ENCODE measurements around the gene DKKL1. TPM values are rescaled to one million over a fixed set of nuclear protein-coding genes. Genes with fewer than 3 reads are reported as not detected.

DKKL1 gene
- total RNA-seq, 2 experiments from 2014 or later, result not detected

DNA sequence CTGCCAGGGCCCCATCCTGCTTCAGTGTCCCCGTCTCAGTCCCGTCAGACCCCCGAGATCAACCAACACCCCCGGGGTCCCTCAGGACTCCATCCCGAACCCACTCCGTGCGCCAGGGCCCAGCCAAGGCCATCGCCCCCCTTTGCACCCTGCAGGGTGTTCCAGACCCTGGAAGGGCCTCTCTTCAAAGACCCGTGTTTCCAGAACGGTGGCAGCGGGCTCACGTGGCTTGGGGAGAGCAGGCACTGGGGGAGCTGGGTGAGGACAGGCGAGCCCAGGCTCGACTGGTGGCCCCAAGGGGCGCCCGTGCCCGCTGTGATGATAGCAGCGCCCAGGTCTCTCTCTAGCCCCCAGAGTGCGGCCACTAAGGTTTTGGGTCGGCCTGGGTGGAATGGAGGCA lies 25.7 kb downstream of the DKKL1 start:
- POLR2A ChIA-PET, result no interaction called here

DNA sequence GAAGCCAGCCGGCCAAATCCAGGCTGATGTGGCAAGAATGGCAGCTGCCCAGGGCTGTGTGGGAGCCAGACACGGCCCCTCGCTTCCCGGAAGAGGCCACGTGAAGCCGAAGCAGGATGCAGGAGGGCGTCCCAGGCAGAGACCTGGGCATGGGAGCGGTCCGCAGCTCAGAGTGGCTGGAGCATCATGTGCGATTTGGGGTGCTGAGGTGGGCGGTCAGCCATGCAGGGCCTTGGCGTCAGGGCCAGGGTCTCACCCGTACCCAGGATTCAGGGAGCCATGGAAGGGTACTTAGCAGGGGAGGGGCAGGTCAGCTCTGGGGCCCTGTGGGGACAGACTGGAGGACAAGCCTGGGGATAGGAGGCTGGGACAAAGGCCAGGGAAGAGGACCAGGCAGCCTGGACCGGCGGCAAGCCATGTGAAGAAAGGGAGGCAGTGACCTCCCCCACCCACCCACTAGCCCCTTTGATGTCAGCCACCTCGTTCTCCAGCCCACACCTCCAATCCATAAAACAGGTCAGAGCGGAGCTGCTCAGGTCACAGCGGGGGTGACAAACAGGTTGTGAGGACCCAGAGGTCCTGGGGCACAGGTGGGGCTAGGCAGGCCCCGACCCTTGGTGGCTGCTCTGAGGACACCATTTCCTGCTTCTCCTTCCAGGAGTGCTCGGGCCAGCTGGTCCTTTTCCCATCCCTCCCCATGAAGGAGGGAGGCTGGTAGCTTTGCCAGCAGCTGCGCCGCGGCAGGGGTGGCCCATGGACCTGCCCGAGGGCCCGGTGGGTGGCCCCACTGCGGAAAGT lies 26.7 kb downstream of the DKKL1 start:
- ChIA-PET POLR2A (no interaction called here), CTCF (interaction anchor here (0.6 to 1.8 kb wide), 5 partner anchors 16 to 186 kb away, joined by 3 to 6 read pairs (median 4); partner anchors contain the start of gene PIH1D1)

More for the DNA sequence above, 25.7 kb downstream of the DKKL1 start:
- CTCF ChIA-PET, result no interaction called here

DNA sequence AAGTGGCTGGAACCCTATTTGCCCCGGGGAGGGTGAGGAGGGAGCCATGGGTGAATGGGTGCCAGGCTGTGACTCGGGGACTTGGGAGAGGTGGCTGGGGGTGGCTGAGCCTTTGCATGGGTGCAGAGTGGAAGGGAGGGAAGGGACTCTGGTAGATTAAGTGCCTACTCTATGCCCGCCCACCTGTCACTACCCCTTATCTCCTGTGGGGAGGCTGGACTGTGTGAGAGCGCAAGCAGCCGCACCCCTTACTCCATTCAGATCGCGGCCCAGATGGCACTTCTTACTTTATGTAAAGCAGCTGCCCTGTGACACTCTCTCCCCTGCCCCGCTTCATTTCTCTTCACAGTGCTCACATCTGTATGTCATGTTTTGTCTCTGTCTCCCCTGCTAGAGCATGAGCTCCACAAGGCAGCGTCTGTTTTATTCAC lies 27.3 kb downstream of the DKKL1 start:
- ChIA-PET CTCF (interaction anchor here (0.7 to 3.5 kb wide), 14 partner anchors 13 to 165 kb away, joined by 3 to 36 read pairs (median 4); partner anchors contain the start of gene PIH1D1), POLR2A (no interaction called here)

DNA sequence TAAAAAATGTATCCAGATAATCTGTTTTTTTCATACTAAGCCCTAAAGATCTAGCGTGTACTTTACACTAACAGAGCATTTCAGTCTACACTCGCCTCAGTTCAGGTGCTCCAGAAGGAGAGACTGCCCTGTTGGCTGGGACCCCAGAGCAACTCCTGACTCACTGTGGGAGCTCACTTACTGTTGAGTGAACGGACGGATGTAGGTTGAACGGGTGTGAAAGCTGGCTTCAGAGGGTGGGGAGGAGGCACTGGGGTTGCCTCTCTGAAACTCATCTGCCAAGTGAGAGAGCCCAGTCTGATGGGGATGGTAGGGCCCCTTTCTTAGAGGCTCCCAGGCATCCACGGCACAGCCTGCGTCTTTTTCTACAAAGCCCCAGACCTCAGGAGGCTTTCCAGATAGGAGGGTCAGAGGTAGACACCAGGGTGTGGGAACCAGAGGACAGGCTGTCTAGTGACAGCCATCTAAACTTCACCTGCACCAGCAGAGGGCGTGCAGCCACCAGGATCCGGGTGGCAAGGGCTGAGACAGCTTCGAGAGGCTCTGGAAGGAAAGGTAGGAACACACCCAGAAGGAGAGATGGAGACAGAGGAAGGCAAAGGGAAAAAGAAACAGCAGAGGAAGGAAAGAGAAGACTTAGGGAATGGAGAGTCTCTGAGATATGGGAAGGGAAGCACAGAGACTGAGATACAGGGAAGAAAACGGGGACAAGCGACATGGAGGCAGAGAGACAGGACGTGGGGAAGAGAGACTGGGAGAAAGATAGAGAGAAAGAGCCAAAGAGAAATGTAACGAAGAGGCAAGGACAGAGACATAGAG lies 28.1 kb downstream of the DKKL1 start:
- ChIA-PET CTCF (interaction anchor here (0.5 to 3.5 kb wide), 21 partner anchors 12 to 628 kb away, joined by 3 to 36 read pairs (median 4); partner anchors contain the start of gene PIH1D1), POLR2A (no interaction called here)

DNA sequence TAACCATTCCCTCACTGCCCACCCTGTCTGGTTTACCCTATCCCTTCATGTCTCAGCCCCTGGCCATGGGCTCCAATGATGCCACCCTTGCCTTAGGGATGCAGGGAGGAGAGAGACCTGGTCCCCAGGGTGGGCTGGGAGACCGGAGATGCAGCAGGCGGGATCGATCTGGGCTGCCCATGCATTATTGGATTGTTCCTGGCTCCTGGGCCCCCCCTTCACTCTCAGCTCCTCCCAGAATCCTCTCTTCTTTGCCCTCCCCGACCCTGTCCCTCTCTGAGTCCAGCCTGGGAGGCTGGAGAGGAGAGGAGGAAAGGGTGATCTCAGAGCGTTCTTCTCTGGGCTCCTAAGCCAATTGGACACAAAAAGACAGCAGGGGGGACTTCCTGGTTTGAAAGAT lies 30.2 kb downstream of the DKKL1 start:
- ChIA-PET POLR2A (no interaction called here), CTCF (interaction anchor here (0.6 to 3.5 kb wide), 4 partner anchors 12 to 193 kb away, joined by 3 to 36 read pairs (median 3); no protein-coding TSS in a partner anchor)

DNA sequence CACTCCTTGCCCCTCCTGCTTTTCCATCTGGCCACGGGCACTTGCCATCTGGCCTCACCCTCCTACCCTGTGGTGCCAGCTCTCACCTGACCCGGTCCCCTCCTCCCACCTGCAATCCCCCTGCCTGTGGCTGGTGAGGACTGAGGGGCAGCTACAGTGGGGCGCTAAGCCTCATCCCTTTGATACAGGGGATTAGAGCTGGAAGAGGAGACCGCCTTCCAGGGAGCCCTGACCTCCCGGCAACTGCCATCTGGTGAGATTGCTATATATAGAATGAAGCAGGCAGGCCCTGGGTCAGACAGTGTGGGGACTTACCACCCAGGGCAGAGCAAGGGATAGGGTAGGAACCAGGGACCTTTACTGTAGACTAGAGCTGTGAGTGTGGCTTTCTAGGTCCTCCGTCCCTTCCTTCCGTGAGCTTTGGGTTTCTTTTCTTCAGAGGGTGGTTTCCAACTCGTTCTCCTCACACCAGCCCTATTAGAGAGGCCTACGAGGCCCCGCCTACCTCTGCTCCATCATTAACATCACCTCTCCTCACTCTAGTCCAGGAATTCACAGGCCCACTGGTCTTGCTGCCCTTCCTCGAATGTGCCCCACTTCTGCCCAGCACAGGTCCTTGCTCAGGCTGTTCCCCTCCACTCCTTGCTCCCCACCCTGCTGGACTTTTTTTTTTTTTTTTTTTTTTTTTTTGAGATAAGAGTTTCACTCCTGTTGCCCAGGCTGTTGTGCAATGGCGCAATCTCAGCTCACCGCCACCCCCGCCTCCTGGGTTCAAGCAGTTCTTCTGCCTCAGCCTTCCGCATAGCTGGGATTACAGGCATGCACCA lies 32.1 kb downstream of the DKKL1 start:
- ChIA-PET POLR2A (interaction anchor here (0.6 to 0.7 kb wide), 2 partner anchors 72 to 286 kb away, joined by 3 to 7 read pairs; no protein-coding TSS in a partner anchor), CTCF (interaction anchor here (0.7 kb wide), 1 partner anchor 254 kb away, joined by 3 read pairs; no protein-coding TSS in a partner anchor)

DNA sequence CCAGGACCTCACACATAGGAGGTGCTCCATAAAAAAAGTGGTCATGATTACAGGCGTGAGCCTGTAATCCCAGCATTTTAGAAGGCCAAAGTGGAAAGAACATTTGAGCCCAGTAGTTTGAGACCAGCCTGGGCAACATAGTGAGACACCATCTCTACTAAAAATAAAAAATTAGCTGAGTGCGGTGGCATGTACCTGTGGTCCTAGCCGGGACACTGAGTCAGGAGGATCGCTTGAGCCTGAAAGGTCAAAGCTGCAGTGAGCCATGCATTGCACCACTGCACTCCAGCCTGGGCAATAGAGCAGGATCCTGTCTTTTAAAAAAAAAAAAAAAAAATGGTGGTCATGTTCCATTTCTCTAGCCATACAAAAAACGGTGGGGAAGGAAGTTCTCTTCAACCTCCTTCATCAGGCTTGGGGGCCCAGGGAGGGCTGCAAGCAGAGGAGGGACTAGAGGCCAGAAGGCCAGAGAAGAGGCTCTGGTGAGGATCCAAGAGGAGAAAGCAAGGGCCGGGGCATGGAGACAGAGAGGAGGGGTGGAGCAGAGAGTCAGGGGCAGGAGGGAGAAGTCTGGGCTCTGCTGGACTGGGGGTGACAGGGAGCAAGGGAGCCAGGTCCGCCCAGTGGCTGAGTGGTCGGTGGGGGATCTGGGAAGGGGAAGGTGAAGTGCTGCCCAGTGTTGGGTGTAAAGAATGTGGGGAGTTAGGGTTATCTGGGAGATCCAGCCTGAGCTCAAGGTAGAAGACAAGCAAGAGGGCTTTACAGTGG lies 33.2 kb downstream of the DKKL1 start:
- CTCF ChIA-PET, result interaction anchor here (0.7 kb wide), 1 partner anchor 255 kb away, joined by 3 read pairs; no protein-coding TSS in a partner anchor
- POLR2A ChIA-PET, result interaction anchor here (0.7 kb wide), 1 partner anchor 285 kb away, joined by 7 read pairs; no protein-coding TSS in a partner anchor

DNA sequence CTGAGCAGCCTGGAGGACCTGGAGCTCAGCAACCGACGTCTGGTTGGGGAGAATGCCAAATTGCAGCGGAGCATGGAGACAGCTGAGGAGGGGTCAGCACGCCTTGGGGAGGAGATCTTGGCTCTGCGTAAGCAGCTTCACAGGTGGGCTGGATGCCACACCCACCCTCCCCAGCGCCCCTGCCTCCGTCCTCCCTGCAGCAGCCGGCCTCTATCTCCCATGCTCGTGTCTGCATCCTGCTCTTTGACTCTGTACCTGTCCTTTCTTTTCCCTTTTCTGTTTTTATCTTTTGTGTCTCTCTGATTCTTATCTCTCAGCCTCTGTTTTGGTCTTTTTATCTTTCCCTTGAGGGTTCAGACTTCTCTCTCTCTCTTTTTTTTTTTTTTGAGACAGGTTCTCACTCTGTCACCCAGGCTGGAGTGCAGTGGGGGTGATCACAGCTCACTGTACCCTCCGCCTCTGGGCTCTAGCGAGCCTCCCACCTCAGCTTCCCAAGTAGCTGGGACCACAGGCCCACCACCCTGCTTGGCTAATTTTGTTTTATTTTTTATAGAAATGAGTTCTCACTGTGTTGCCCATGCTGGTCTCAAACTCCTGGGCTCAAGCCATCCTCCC lies 34.4 kb downstream of the DKKL1 start:
- CTCF ChIA-PET, result no interaction called here
- POLR2A ChIA-PET, result interaction anchor here (1.0 kb wide), 1 partner anchor 28 kb away, joined by 3 read pairs; no protein-coding TSS in a partner anchor

DNA sequence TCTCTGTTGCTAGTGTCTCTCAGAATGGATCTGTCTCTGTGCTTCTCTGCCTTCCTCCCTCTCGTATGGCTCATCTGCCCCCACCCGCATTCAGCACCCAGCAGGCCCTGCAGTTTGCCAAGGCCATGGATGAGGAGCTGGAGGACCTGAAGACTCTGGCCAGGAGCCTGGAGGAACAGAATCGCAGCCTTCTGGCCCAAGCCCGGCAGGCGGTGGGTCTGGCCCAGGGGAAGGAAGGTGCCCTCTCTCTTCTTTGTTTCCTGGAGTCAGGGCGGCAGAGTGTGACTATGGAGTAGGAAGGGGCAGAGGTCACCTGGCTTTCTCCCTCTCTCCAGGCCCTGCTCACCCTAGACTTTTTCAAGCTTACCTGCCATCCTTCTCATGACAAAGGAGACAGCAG lies 35.3 kb downstream of the DKKL1 start:
- ChIA-PET POLR2A (interaction anchor here (1.0 kb wide), 1 partner anchor 27 kb away, joined by 3 read pairs; no protein-coding TSS in a partner anchor), CTCF (no interaction called here)

DNA sequence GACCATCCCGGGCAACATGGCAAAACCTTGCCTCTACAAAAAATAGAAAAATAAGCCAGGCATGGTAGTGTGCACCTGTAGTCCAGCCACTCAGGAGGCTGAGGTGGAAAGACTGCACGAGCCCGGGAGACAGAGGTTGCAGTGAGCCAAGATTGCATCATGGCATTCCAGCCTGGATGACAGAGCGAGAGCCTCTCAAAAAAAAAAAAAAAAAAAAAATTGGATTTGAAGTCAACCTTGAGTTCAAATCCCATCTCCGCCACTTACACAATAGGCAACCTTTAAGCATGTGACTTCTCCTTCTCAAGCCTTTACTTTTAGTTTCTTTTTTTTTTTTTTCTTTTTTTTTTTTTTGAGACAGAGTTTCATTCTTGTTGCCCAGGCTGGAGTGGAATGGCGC lies 36.4 kb downstream of the DKKL1 start:
- CTCF ChIA-PET, result no interaction called here
- POLR2A ChIA-PET, result no interaction called here

DNA sequence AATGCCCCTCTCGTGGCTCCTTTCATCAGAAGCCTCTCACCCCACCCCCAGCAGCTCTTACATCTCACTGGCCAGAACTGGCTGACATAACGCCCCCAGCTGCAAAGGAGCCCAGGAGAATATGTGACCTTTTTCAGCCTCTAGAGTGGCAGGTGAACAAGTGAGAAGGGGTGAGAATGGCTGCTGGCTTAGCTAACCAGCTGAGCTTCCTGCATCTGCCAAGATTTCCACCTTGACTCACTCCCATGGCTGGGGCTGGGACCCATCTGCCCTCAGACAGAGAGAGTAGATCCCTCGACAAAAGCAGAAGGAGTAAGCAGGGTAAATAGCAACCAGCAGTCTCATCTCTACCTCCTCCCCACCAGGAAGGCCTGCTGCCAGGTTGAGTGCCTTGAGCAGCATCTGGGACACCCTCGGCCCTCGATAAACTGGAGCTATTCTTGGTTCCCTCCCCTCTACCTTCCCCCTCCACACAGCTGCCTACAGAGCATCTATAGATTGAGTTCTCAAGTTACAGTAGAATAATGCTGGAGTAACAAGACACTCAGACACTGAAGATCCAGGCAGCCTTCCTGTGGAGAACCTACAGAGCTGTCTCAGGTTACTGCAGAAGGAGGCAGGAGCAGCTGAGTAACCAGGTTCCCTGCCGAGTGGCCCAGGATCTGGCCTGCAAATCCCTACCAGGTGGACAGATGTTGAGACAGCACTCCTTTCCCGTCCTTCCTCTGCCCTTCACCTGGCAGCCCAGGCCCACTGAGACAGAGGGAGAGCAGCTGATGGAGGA lies 39.9 kb downstream of the DKKL1 start:
- ChIA-PET POLR2A (no interaction called here), CTCF (interaction anchor here (1.4 kb wide), 1 partner anchor 12 kb away, joined by 3 read pairs; no protein-coding TSS in a partner anchor)

DNA sequence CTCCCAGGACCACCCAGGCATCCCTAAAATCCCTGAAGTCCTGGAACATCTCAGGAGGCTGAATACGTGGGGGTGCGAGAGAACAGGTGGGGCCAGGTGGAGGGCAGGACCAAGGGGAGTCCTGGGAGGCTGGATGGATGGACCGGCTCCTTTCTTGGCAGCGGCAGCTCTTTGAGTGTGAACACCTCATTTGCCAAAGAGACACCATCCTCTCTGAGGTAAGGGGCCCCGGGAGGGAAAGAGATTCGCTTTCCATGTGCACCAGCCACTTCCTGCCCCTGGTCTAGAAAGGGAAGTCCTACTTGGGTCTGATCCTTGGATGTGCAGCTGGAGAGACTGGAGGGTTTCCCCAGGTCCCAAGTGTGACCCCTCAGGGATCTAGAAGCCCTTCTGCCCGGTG lies 43.4 kb downstream of the DKKL1 start:
- ChIA-PET POLR2A (no interaction called here), CTCF (interaction anchor here (0.9 kb wide), 1 partner anchor 23 kb away, joined by 4 read pairs; no protein-coding TSS in a partner anchor)

DNA sequence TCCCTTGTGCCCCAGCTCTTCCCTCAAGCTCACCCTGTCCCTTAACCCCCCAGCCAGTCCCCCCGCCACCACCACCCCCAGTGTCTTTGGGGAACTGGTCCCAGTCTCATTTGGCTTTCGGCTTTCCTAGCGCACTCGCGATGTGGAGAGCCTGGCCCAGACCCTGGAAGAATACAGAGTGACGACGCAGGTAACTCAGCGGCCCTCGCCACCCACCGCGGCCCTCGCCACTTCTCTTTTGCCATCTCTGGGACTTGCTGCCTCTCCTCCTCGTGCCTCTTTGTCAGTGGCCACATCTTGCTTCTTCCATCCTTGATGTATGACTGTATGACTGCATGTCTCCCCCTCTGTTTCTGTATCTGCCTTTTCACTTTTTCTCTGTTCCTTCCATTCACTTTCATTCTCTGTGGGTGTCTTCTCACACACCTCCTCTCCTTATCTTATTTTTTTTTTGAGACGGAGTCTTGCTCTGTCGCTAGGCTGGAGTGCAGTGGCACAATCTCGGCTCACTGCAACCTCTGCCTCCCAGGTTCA lies 43.9 kb downstream of the DKKL1 start:
- POLR2A ChIA-PET, result no interaction called here
- CTCF ChIA-PET, result interaction anchor here (0.9 kb wide), 1 partner anchor 23 kb away, joined by 4 read pairs; no protein-coding TSS in a partner anchor

DNA sequence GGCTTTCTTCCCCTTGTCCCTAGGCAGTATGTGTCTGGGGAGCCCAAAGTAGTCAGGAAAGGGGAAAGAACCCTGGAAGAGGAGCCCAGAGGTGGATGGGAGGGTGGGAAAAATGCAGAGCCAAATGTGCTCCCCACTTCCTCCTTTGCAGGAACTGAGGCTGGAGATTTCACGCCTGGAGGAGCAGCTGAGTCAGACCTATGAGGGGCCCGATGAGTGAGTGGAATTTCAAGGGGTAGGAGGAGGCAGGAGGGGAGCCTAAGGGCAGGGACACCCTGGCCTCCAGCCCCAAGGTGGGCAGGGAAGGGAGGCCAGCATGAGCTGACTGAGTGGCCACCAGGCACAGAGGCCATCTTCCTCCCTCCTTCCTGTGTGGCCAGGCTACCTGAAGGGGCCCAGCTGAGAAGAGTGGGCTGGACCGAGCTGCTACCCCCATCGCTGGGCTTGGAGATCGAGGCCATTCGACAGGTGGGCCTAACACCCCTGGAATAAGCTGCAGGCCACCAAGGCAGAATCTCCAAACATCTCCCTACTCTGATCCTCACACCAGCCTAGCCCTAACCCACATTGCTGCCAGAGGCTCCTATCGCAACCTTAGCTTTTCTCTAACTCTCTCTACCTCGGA lies 45.3 kb downstream of the DKKL1 start:
- POLR2A ChIA-PET, result interaction anchor here (0.7 kb wide), 1 partner anchor 210 kb away, joined by 3 read pairs; no protein-coding TSS in a partner anchor
- CTCF ChIA-PET, result interaction anchor here (0.9 to 2.5 kb wide), 3 partner anchors 17 to 81 kb away, joined by 4 to 6 read pairs (median 5); no protein-coding TSS in a partner anchor

DNA sequence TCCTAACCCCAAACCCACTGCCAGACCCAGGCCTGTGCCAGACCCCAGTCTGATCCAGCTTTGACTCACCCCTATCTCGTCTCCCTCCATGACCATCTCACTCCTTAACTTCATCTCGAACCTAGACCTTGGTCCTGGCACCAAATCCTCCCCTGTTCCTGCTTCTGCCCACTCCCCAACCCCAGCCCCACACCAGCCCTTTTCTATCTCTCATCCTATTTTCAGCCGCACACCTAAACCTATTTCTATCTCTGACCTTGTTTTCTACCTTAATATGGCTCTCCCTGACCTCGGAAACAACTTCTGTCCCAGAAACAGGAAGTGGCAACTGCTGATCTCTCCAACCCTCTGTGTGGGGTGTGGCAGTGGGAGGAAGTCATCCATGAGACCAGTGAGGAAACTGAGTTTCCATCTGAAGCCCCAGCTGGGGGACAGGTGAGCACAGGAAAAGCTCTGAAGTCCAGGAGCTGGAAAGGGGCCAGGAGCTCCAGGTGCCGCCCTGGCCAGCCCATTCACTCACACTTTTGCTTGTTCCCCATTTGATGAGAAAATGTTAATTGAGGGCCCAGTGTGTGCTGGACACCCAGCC lies 45.9 kb downstream of the DKKL1 start:
- CTCF ChIA-PET, result interaction anchor here (1.4 to 2.5 kb wide), 2 partner anchors 18 to 81 kb away, joined by 4 to 5 read pairs; no protein-coding TSS in a partner anchor
- POLR2A ChIA-PET, result interaction anchor here (1.3 kb wide), 1 partner anchor 32 kb away, joined by 7 read pairs; the partner anchor contains the start of gene SLC17A7

Measured in activated CD8-positive, alpha-beta memory T cell treated with anti-CD3 and anti-CD28 coated beads for 36 hours (primary cell).